CD4-positive, alpha-beta memory T cell (primary cell): ENCODE data around the gene SUPT5H. TPM values are rescaled to one million over a fixed set of nuclear protein-coding genes. Genes with fewer than 3 reads are reported as not detected.

Experiments
- CTCF ChIA-PET: fragments of 350-600 bp; sonication (Branson Sonifier 250); formaldehyde crosslinking; loops from one replicate; lab custom pipeline; 2021; ENCODE audit warnings: inconsistent platforms; ENCODE audit not compliant: partially characterized antibody; lab: Charles Lee
- POLR2A ChIA-PET: fragments of 350-600 bp; sonication (Branson Sonifier 250); formaldehyde crosslinking; loops from one replicate; lab custom pipeline; 2021; ENCODE audit not compliant: partially characterized antibody; lab: Charles Lee
- DNase-seq, 5 donors: peaks; one replicate each; pipeline versions ENCODE4 v3.0.0 to v3.0.0-alpha.2; 2020 to 2022; ENCODE audit warnings: mixed read lengths in 1 of 5
- H3K27ac ChIP-seq: one replicate; pipeline ENCODE4 v1.7.0; 2013; ENCODE audit warnings: low read depth, low read length
- H3K27me3 ChIP-seq: 2 replicates; pipeline ENCODE4 v1.7.0; 2013; ENCODE audit warnings: mild to moderate bottlenecking, low read length, moderate library complexity; ENCODE audit not compliant: insufficient read depth
- H3K36me3 ChIP-seq: 2 replicates; pipeline ENCODE4 v1.7.0; 2013; ENCODE audit warnings: mild to moderate bottlenecking, low read length, moderate library complexity; ENCODE audit not compliant: insufficient read depth
- H3K4me1 ChIP-seq: 2 replicates; pipeline ENCODE4 v1.7.0; 2013; ENCODE audit warnings: mild to moderate bottlenecking, low read length, moderate library complexity; ENCODE audit not compliant: insufficient read depth
- H3K4me3 ChIP-seq, 2 donors: one replicate each; pipeline ENCODE4 v1.7.0; 2013; ENCODE audit warnings: low read length in 2 of 2, mild to moderate bottlenecking in 1 of 2
- H3K9me3 ChIP-seq, 2 donors: one replicate each; pipeline ENCODE4 v1.7.0; 2013; ENCODE audit warnings: low read length in 2 of 2, control low read depth in 1 of 2; ENCODE audit not compliant: control insufficient read depth in 1 of 2
- H3K27ac Mint-ChIP-seq, 7 donors: one replicate each; pipeline ENCODE4 v1.8.0; 2020 to 2021; ENCODE audit warnings: mixed read lengths in 7 of 7, mild to moderate bottlenecking in 6 of 7, inconsistent platforms in 3 of 7, moderate library complexity in 3 of 7
- H3K27me3 Mint-ChIP-seq, 2 donors: one replicate each; pipeline ENCODE4 v1.8.0; 2020 to 2021; ENCODE audit warnings: mixed read lengths in 2 of 2
- H3K36me3 Mint-ChIP-seq, 2 donors: one replicate each; pipeline ENCODE4 v1.8.0; 2020 to 2021; ENCODE audit warnings: mixed read lengths in 2 of 2, inconsistent platforms in 1 of 2, mild to moderate bottlenecking in 1 of 2
- H3K4me1 Mint-ChIP-seq, 4 donors: one replicate each; pipeline ENCODE4 v1.8.0; 2020 to 2021; ENCODE audit warnings: mixed read lengths in 4 of 4, mild to moderate bottlenecking in 1 of 4
- H3K4me3 Mint-ChIP-seq, 8 donors: one replicate each; pipeline ENCODE4 v1.8.0; 2020 to 2021; ENCODE audit warnings: mixed read lengths in 8 of 8, mild to moderate bottlenecking in 7 of 8, moderate library complexity in 6 of 8, inconsistent platforms in 3 of 8
- H3K9me3 Mint-ChIP-seq, 8 donors: one replicate each; pipeline ENCODE4 v1.8.0; 2020 to 2021; ENCODE audit warnings: mixed read lengths in 8 of 8, mild to moderate bottlenecking in 5 of 8, inconsistent platforms in 3 of 8, moderate library complexity in 1 of 8
- intact Hi-C: fragments of 100-400 bp; cut with micrococcal nuclease; formaldehyde crosslinking; loops from one replicate; pipeline ENCODE4 v1.15.1; 2023
- polyA plus RNA-seq, 2 donors: library from polyadenylated mRNA; unstranded; fragments of 300-500 nt; fragmentation: Illumina TruSeq; gene quantifications; one replicate each; pipeline ENCODE4 v1.2.3, GENCODE V29; 2021
- total RNA-seq, 2 experiments: library from RNA; stranded (reverse); gene quantifications; one replicate each; pipeline ENCODE4 v1.2.3, GENCODE V29; 2021

SUPT5H gene
- total and polyA plus RNA-seq, 4 experiments from 2014 or later = 47.4 to 236 (median 173) TPM

DNA sequence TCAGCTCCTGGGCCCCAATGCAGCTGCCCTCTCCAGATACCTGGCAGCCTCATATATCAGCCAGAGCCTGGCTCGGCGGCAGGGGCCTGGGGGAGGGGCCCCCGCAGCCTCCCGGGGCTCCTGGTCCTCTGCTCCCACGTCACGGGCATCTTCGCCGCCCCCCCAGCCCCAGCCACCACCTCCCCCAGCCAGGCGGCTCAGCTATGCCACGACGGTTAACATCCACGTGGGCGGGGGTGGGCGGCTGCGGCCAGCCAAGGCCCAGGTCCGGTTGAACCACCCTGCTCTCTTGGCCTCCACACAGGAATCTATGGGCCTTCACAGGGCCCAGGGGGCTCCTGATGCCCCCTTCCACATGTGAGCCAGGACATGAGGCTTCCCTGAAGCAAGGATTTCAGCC lies 20.4 kb upstream of the SUPT5H start:
- Mint-ChIP-seq H3K9me3 (no peaks in the 10 kb centered on the region), H3K27me3 (no peaks in the 10 kb centered on the region), H3K27ac (peak overlapping the region in 1 of 7 donors; percentile 35), H3K36me3 (peaks cover 11 to 14% of the 10 kb centered on the region in 2 donors), H3K4me1 (peaks cover 0 to 9% (median 0%) of the 10 kb centered on the region in 4 donors), H3K4me3 (no peak overlapping the region)
- no peak for DNase-seq
- H3K9me3 ChIP-seq = no peaks in the 10 kb centered on the region
- intact Hi-C loops = no loop called here
- no peaks in the 10 kb centered on the region for H3K27me3 ChIP-seq
- no peak overlapping the region for H3K4me3 ChIP-seq
- ChIA-PET CTCF (no interaction called here), POLR2A (interaction anchor here (0.9 to 2.6 kb wide), 4 partner anchors 8 to 31 kb away, joined by 3 to 10 read pairs (median 4); partner anchors contain the start of genes PLEKHG2 and RPS16)
- H3K36me3 ChIP-seq = peaks cover 15% of the 10 kb centered on the region
- H3K27ac ChIP-seq = no peak overlapping the region
- H3K4me1 ChIP-seq = no peaks in the 10 kb centered on the region

DNA sequence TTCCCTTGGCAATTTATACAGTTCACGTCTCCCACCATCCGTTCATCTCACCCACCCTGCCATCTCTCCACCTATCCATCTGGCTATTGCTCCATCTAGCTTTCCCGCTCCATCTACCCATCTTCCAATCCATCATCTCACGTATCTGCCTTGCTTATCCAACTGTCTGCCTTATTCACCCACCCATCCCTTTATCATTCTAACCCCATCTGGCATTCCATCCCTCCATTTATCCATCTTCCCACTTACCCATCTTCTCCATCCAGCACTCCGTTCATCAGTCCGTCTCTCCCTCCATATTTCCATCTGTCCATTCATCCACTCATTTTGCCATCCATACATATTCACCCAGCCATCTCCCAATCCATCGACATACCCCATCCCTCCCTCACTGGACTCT lies 19.6 kb upstream of the SUPT5H start:
- Histone ChIP-seq H3K9me3 (no peaks in the 10 kb centered on the region), H3K4me3 (no peak overlapping the region), H3K36me3 (peaks cover 15% of the 10 kb centered on the region), H3K4me1 (peaks cover 6% of the 10 kb centered on the region), H3K27me3 (no peaks in the 10 kb centered on the region), H3K27ac (no peak overlapping the region)
- ChIA-PET POLR2A (interaction anchor here (2.4 kb wide), 1 partner anchor 10 kb away, joined by 13 read pairs; the partner anchor contains the start of gene RPS16), CTCF (interaction anchor here (1.3 kb wide), 1 partner anchor 10 kb away, joined by 3 read pairs; the partner anchor contains the start of gene RPS16)
- no peak overlapping the region for H3K4me3 Mint-ChIP-seq
- H3K4me1 Mint-ChIP-seq = peaks cover 4 to 13% (median 5%) of the 10 kb centered on the region in 4 donors
- no peak for DNase-seq
- intact Hi-C loops = no loop called here
- peak overlapping the region in 3 of 7 donors; percentile 36 to 55 (median 52) for H3K27ac Mint-ChIP-seq
- no peaks in the 10 kb centered on the region for H3K27me3 Mint-ChIP-seq
- H3K9me3 Mint-ChIP-seq = no peaks in the 10 kb centered on the region
- H3K36me3 Mint-ChIP-seq = peaks cover 11 to 19% of the 10 kb centered on the region in 2 donors

DNA sequence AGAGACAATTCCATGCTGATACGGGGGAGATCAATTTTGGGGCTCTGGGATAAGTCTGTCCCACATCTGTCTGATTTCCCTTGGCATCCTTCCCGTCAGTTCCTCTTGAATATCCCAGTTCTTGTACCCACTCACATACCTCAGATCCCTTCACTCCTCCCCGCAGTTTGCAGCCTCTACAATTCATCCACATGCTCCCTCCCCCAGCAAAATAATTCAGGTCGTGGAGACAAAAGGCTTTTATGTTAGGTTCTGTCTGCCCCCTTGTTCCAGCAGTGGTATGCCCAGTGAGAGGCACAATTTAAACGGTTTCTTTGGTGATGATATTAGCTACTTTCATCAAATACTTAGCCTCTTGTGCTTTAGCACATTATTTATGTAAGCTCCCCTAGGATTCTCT lies 19.2 kb upstream of the SUPT5H start:
- H3K27ac Mint-ChIP-seq = peak overlapping the region in 4 of 7 donors; percentile 3 to 63 (median 26)
- Histone ChIP-seq H3K4me1 (peaks cover 10% of the 10 kb centered on the region), H3K27me3 (no peaks in the 10 kb centered on the region), H3K36me3 (peaks cover 15% of the 10 kb centered on the region), H3K4me3 (no peak overlapping the region), H3K9me3 (no peaks in the 10 kb centered on the region), H3K27ac (no peak overlapping the region)
- CTCF ChIA-PET = interaction anchor here (1.1 to 1.3 kb wide), 2 partner anchors 10 to 28 kb away, joined by 3 to 5 read pairs; partner anchors contain the start of gene RPS16
- intact Hi-C loops = no loop called here
- H3K9me3 Mint-ChIP-seq = no peaks in the 10 kb centered on the region
- POLR2A ChIA-PET = interaction anchor here (2.4 kb wide), 1 partner anchor 10 kb away, joined by 13 read pairs; the partner anchor contains the start of gene RPS16
- H3K4me1 Mint-ChIP-seq = peaks cover 6 to 15% (median 10%) of the 10 kb centered on the region in 4 donors
- no peak overlapping the region for H3K4me3 Mint-ChIP-seq
- peaks cover 11 to 23% of the 10 kb centered on the region in 2 donors for H3K36me3 Mint-ChIP-seq
- H3K27me3 Mint-ChIP-seq = no peaks in the 10 kb centered on the region
- DNase-seq = no peak

DNA sequence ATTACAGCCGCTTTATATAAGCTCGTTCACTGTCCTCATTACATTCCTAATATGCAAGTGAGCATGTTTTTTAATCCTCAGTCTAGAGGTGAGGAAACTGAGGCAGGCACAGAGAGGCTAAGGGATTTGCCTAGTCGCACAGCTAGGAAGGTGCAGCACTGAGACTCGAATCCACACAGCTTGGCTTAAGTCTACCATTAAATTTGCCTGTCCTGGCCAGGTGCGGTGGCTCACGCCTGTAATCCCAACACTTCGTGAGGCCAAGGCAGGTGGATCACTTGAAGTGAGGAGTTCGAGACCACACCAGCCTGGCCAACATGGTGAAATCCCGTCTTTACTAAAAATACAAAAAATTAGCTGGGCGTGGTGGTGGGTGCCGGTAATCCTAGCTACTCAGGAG lies 17.7 kb upstream of the SUPT5H start:
- ChIA-PET CTCF (interaction anchor here (2.1 kb wide), 1 partner anchor 16 kb away, joined by 5 read pairs; no protein-coding TSS in a partner anchor), POLR2A (interaction anchor here (1.0 to 2.4 kb wide), 4 partner anchors 8 to 15 kb away, joined by 3 to 13 read pairs (median 4); partner anchors contain the start of genes PLEKHG2 and RPS16)
- Mint-ChIP-seq H3K36me3 (peaks cover 12 to 29% of the 10 kb centered on the region in 2 donors), H3K4me3 (no peak overlapping the region), H3K27me3 (no peaks in the 10 kb centered on the region), H3K9me3 (no peaks in the 10 kb centered on the region), H3K27ac (peak overlapping the region in 2 of 7 donors; percentile 7 to 78), H3K4me1 (peaks cover 6 to 17% (median 16%) of the 10 kb centered on the region in 4 donors)
- no peaks in the 10 kb centered on the region for H3K27me3 ChIP-seq
- H3K9me3 ChIP-seq = no peaks in the 10 kb centered on the region
- intact Hi-C loops = no loop called here
- peaks cover 16% of the 10 kb centered on the region for H3K36me3 ChIP-seq
- no peak for DNase-seq
- peaks cover 13% of the 10 kb centered on the region for H3K4me1 ChIP-seq
- H3K27ac ChIP-seq = no peak overlapping the region
- no peak overlapping the region for H3K4me3 ChIP-seq

DNA sequence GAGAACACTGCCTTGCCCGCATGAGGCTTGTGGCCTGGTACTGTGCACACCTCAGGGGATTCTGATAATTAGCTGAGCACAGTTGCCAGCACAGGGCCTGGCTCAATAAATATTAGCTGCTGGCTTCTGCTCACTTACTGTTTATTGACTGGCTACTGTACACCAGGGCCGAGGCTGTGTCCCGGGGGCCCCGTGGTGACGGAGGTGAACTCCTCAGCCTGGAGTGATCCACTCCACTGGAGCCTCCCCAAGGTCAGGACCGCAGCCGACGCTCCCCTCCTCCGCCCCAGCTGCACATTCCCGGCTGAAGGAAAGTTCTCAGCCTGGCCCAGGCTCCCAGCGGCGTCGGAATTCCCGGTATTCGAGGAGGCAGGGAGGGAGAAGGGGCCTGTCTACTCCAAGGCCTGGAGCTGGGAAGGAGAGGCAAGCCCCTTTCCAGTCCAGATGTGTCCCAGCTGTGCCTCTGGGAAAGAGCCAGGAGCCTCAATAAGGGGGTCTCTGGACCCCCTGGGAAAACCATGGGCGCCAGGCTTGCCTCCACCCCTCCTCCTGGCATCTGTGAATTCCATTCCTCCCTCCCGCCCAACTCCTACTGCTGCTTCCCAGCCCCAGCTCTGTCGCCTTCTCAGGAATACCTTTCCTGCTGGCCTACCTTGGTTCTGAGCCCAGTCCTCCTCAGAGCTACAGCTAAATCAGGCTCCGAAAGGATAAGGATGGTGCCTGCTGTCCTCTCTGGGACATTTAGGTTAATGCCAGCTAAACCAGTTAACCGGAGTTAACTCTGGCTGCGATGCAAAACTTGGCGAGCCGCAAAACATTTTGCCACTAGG lies 16.9 kb upstream of the SUPT5H start:
- ChIA-PET POLR2A (interaction anchor here (1.0 to 1.4 kb wide), 5 partner anchors 10 to 37 kb away, joined by 3 to 4 read pairs (median 4); partner anchors contain the start of genes MED29 and PLEKHG2), CTCF (interaction anchor here (1.1 to 2.1 kb wide), 2 partner anchors 17 to 86 kb away, joined by 3 to 5 read pairs; partner anchors contain the start of gene SAMD4B)
- Mint-ChIP-seq H3K27me3 (no peaks in the 10 kb centered on the region), H3K4me1 (peaks cover 9 to 25% (median 22%) of the 10 kb centered on the region in 4 donors), H3K27ac (peak overlapping the region in 3 of 7 donors; percentile 48 to 78 (median 78)), H3K4me3 (no peak overlapping the region), H3K9me3 (no peaks in the 10 kb centered on the region), H3K36me3 (peaks cover 17 to 37% of the 10 kb centered on the region in 2 donors)
- Histone ChIP-seq H3K27ac (no peak overlapping the region), H3K9me3 (no peaks in the 10 kb centered on the region), H3K4me3 (no peak overlapping the region), H3K4me1 (peaks cover 18% of the 10 kb centered on the region), H3K27me3 (no peaks in the 10 kb centered on the region), H3K36me3 (peaks cover 18% of the 10 kb centered on the region)
- intact Hi-C loops = no loop called here
- no peak for DNase-seq

DNA sequence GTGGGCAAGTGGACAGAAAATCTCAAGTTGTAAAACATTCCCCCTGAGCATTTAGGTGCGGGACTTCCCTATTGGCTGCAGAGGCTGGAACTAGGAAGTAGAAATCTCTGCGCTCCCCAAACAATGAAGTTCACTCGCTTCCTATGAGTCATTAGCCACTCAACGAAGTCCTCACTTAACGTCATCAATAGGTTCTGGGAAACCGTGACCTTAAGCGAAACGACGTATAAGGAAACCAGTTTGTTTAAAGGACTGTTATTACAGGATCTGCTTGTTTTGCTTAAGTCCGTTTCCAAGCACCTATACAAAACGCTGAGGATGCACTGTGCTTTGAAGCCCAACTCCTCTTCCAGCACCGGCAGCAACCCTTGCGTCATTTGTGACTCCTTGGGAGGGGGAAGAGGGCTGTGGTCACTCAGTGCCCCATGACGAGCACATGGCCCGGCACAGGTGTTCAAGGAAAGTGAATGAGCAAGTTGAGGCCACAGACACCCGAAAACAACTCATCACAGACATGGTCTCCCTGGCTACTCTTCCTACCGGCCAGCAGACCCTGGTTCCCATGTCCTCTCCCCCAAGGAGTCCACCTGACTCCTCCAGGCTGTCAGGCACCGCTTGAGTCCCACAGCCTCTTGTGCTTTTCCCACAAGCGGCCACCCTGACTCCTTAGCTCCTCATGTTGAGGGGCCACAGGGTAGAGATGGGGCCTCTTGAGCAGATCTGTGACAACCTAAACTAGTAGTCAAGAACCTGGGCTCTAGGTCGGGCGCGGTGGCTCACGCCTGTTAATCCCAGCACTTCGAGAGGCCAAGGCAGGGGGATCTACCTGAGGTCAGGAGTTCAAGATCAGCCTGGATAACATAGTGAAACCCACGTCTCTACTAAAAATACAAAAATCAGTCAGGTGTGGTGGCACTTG lies 14.4 kb upstream of the SUPT5H start:
- peaks cover 0 to under 1% (median 0%) of the 10 kb centered on the region in 8 donors for H3K9me3 Mint-ChIP-seq
- peaks cover 24 to 50% (median 37%) of the 10 kb centered on the region in 4 donors for H3K4me1 Mint-ChIP-seq
- no peak overlapping the region for H3K4me3 ChIP-seq
- H3K36me3 Mint-ChIP-seq = peaks cover 29 to 49% of the 10 kb centered on the region in 2 donors
- CTCF ChIA-PET = interaction anchor here (0.5 to 1.0 kb wide), 2 partner anchors 9 to 130 kb away, joined by 3 to 4 read pairs; no protein-coding TSS in a partner anchor
- H3K4me3 Mint-ChIP-seq = peak overlapping the region; percentile 20 to 78 (median 40)
- peak overlapping the region; percentile 89 to 99 (median 94) for H3K27ac Mint-ChIP-seq
- H3K9me3 ChIP-seq = no peaks in the 10 kb centered on the region
- no peaks in the 10 kb centered on the region for H3K27me3 Mint-ChIP-seq
- peaks cover 35% of the 10 kb centered on the region for H3K4me1 ChIP-seq
- H3K36me3 ChIP-seq = peaks cover 24% of the 10 kb centered on the region
- H3K27ac ChIP-seq = peak overlapping the region; percentile 70
- no peaks in the 10 kb centered on the region for H3K27me3 ChIP-seq
- DNase-seq = peak; percentile 71 to 98 (median 82)
- POLR2A ChIA-PET = interaction anchor here (1.0 to 6.4 kb wide), 6 partner anchors 9 to 39 kb away, joined by 3 to 153 read pairs (median 4); partner anchors contain the start of genes MED29 and SUPT5H
- intact Hi-C loops = no loop called here
